HG02623 (cell line): ENCODE results near the gene JRKL.
"Not testable (repeated sequence)": the region's sequence is repeated elsewhere in the genome, so short reads cannot be mapped to it uniquely, and the experiment has no call there.

Experiments
- ATAC-seq: cut with Tn5 transposase; IDR thresholded peaks from one replicate; pipeline ENCODE4 v1.9.1; 2021; ENCODE audit warnings: moderate library complexity; ENCODE audit not compliant: unreplicated experiment

JRKL gene

GRCh38 chr11:96393753-96394348, 4.0 kb downstream of the JRKL start:
- ATAC-seq = no peak

GRCh38 chr11:96394773-96395172, 5.0 kb downstream of the JRKL start:
- ATAC-seq = no peak

DNA sequence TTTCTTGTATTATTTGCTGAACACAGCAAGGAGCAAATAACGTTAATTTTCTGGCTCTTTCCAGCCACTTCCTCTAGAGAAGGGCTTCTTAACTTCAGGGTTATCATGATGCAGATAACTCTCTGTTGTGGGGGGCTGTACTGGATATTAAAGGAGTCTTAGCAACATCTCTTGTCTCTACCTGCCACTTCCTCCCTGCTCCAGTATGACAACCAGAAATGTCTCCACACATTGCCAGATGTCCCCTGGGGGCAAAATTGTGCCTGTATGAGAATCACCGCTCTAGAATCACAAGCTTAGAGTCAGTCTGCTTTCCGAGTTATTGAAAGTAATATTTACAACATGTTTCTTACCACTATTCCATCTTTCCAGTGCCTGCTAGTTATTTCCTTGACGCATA, 6.8 kb downstream of the JRKL start:
- no peak for ATAC-seq

DNA sequence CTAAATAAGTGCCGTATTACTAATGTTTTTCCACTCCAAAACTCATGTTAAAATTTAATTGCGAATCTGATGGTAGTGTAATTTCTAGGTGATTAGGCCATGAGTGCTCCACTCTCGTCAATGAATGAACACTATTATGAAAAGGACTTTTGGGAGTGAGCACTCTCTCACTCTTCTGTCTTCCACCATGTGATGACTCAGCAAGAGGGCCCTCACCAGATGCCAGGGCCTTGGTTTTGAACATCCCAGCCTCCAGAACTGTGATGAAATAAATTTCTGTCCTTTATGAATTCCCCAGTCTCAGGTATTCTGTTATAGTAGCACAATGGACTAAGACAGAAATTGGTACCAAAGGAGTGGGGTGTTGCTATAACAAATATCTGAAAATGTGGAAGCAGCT, 8.1 kb downstream of the JRKL start:
- ATAC-seq = no peak

DNA sequence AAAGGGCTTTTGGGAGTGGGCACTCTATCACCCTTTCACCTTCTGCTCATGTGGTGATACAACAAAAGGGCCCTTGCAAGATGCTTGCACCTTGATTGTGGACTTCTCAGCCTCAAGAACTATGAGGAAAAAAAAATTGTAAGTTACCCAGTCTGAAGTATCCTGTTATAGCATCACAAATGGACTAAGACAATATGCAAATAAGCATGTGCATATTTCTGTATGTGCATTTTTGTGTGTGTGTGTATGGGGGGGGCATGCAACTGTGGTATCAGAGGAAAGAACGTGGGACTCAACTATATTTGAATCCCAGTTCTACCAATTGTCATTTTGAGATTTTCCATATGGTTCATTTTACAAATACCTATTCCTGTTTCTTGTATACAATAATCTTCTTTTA, 10.9 kb downstream of the JRKL start:
- ATAC-seq = no peak

- ATAC-seq = not testable (repeated sequence)
Observed at GRCh38 chr11:96411412-96411811, 21.6 kb downstream of the JRKL start.

DNA sequence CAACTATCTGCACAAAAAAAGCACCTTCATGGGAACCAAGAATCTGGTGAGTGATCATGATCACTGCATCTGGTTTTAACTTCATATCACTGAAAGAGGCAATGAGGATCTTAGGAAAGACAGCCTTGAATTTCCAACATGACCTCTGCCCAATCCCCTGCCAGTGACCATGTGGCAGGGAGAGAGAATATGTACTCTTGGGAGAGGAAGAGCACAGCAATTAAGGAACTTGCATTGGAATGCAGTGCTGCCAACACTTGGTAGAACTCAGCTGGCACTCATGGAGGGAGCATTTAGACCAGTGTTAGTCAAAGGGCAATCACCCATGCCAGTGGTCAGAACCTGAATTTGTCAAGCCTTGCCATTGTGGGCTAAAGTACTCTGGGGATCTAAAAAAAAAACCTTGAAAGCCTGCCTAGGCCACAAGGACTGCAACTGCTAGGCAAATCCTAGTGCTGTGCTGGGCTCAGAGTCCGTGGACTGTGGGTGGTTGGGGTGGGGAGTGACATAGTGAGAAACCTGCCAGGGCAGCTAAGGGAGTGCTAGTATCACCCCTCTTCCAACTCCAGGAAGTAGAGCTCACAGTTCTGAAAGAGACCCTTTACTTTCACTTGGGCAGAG, 23.1 kb downstream of the JRKL start:
- no peak for ATAC-seq

DNA sequence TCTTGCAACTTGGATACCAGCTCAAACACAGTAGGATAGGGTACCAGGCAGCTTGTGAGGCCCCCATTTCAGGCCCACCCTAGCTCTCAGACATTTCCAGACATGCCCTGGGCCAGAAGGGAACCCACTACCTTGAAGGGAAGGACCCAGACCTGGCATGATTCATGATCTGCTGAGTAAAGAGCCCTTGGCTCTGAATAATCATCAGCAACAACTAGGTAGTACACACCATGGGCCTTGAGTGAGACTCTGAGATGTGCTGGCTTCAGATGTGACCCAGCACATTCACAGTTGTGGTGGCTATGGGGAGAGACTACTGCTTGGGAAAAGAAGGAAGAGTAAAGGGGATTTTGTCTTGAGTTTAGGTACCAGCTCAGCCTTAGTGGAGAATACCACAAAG, 23.6 kb downstream of the JRKL start:
- ATAC-seq = no peak

DNA sequence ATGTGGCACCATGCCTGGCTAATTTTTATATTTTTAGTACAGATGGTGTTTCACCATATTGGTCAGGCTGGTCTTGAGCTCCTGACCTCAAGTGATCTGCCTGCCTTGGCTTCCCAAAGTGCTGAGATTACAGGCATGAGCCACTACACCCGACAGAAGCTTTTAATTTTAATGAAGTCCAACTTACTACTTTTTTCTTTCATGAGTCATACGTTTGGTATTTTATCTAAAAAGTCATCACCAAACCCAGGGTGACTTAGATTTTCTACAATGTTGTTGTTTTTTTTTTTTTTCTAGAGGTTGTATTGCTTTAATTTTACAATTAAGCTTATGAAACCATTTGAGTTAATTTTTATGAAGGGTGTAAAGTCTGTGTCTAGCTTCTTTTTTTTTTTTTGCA, 34.9 kb downstream of the JRKL start:
- no peak for ATAC-seq

DNA sequence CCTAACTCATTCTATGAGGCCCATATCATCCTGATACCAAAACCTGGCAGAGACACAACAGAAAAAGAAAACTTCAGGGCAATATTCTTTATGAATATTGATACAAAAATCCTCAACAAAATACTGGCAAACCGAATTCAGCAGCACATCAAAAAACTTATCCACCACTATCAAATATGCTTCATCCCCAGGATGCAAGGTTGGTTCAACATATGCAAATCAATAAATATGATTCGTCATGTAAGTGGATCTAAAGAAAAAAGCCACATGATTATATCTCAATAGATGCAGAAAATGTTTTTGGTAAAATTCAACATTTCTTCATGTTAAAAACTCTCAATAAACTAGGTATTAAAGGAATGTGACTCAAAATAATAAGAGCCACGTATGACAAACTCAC, 40.9 kb downstream of the JRKL start:
- ATAC-seq = no peak

DNA sequence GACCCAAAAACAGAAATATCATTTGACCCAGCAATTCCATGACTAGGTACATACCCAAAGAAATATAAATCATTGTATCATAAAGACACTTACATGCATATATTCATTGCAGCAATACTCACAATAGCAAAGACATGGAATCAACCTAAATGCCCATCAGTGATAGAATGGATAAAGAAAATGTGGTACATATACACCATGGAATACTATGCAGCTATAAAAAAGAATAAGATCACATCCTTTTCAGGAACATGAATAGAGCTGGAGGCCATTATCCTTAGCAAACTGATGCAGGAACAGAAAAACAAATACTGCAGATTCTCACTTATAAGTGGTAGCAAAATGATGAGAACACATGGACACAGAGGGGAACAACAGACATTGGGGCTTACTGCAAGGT, 42.8 kb downstream of the JRKL start:
- ATAC-seq = not testable (repeated sequence)
